AG04450 (cell line): ENCODE data around the gene SEZ6L. TPM values are rescaled to one million over a fixed set of nuclear protein-coding genes. Genes with fewer than 3 reads are reported as not detected.

Source experiments
- CTCF ChIA-PET: fragments of 300-600, 350-600 bp; formaldehyde crosslinking; extraction: SDS; loops from one replicate; lab custom pipeline; 2022; ENCODE audit warnings: antibody characterized with exemption, inconsistent platforms; lab: Charles Lee
- POLR2A ChIA-PET: fragments of 350-600 bp; formaldehyde crosslinking; extraction: SDS; loops from one replicate; lab custom pipeline; 2021; ENCODE audit warnings: antibody characterized with exemption, inconsistent platforms; lab: Yijun Ruan, JAX
- DNase-seq: peaks from one replicate; pipeline ENCODE4 v3.0.0-alpha.2; 2011; ENCODE audit warnings: low read depth, low spot score
- H3K27ac ChIP-seq: one replicate; pipeline ENCODE4 v1.5.1; 2012; ENCODE audit warnings: low read depth, low read length, control low read depth
- H3K27me3 ChIP-seq: one replicate; pipeline ENCODE4 v1.6.0; 2012; ENCODE audit warnings: low read length; ENCODE audit not compliant: control insufficient read depth, insufficient read depth
- H3K4me3 ChIP-seq: 2 replicates; pipeline ENCODE4 v1.5.1; 2011; ENCODE audit warnings: mild to moderate bottlenecking, low read depth, low read length, control low read depth
- H3K9me3 ChIP-seq: 2 replicates; pipeline ENCODE4 v1.5.1; 2012; ENCODE audit warnings: low read length; ENCODE audit not compliant: control insufficient read depth, insufficient read depth
- CTCF ChIP-seq: IDR thresholded peaks from 2 replicates; pipeline ENCODE4 v1.5.1; 2011; ENCODE audit warnings: low read depth, low read length, control low read depth, inconsistent platforms
- polyA plus RNA-seq: library from polyadenylated mRNA; depleted of rRNA; stranded (reverse); fragments of >200 nt; gene quantifications from 2 replicates; pipeline ENCODE4 v1.2.3, GENCODE V29; 2011

The SEZ6L gene
- polyA plus RNA-seq, 1 experiment = not detected

DNA sequence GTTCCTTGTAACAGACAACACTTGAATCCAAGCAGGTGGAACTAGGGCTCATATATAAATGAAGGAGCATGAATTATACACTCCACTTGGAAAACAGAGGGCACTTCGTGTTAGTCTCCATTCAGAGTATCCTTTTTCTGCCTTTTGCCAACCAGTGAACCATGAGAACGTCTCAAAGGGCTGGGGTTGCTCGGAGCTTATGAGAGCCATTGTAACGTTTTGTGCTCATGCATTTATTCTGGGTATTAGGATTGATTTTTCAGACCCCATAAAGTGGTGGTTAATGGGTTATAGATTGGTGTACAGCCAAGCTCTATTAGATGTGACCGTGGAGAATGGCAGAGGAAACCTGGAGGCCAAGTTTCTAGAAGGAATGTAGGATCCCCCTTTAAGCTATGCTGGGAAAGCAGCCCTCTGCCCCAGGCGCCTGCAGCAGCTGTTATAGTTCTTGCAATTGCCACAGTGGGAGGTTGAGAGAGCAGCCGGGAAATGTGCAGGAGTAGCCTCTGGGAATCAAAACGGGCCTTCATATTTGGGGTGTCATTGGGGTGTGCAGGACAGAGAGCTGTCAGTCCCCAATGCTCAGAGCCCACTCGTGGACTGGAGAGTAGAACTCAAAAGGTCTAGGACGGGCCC lies 205.2 kb downstream of the SEZ6L start:
- TF ChIP-seq CTCF = no peak
- ChIA-PET CTCF (interaction anchor here (0.5 to 2.0 kb wide), 5 partner anchors 10 to 287 kb away, joined by 3 to 11 read pairs (median 4); no protein-coding TSS in a partner anchor), POLR2A (no interaction called here)
- Histone ChIP-seq H3K27me3 (peaks cover 13% of the 10 kb centered on the region), H3K9me3 (no peaks in the 10 kb centered on the region), H3K4me3 (no peak overlapping the region), H3K27ac (no peak overlapping the region)
- DNase-seq = no peak

DNA sequence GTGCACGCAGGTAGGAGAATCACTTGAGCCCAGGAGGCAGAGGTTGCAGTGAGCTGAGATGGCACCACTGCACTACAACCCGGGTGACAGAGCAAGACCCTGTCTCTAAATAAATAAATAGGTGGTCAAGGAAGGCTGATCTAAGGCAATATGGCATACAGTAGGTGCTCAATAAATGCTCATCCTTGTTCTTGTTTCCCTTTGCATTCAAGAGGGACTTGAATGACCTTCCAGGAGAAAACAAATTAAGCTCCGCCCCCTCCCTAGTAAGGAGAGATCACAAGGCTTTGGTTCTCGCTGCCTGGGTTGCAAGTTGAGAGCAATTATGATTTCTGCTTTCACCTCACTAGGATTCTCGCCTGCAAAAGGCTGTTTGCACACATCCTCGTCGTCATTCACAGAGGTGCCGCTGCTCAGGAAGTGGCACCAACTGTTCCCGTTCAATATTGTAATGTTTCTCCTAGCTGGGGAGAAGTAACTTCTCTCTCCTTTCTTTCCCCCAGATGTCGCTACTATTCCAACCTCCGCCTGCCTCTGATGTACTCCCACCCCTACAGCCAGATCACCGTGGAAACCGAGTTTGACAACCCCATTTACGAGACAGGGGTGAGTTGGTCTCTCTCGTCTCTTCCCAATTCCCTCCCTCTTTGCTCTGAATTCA lies 208.0 kb downstream of the SEZ6L start:
- CTCF ChIA-PET = interaction anchor here (0.5 to 2.2 kb wide), 4 partner anchors 10 to 927 kb away, joined by 4 to 9 read pairs (median 6); no protein-coding TSS in a partner anchor
- TF ChIP-seq CTCF = no peak

DNA sequence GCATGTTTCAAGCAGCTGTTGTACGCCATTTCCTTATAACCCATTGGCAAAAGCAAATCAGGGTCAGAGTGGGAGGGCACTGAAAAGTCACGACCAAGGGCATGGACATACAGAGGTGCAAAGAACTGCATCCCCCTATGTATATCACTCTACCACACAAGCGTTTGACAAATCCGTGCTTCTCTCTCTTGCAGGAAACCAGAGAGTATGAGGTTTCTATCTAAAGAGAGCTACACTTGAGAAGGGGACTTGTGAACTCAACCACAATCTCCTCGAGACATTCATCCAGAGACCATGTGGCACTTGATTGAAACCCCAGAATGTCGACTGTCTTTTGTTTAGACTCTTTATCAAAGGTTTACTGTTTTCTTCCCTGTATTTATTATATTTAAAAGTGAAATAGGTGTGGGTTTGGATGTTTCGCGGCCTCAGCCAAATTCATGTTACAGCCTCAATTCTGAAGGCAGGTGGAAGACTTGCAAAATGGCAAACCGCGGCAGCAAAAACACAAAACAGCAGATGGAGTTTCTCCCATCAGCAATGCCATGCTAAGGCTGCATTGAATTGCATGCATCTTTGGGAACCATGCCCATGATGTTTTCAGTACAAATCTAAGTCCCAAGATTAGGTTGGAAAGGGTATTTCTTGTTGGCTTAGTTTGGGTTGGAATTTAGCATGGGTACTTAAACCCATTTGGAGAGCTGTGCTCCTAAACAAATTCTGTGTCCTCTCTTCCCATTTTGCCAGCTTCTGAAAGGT lies 211.0 kb downstream of the SEZ6L start:
- DNase-seq = no peak
- Histone ChIP-seq H3K9me3 (no peaks in the 10 kb centered on the region), H3K27me3 (peaks cover 9% of the 10 kb centered on the region), H3K4me3 (no peak overlapping the region), H3K27ac (no peak overlapping the region)
- ChIA-PET CTCF (interaction anchor here (1.0 to 3.9 kb wide), 2 partner anchors 13 to 14 kb away, joined by 3 to 26 read pairs; no protein-coding TSS in a partner anchor), POLR2A (no interaction called here)
- no peak for TF ChIP-seq CTCF

More for the DNA sequence above, 208.0 kb downstream of the SEZ6L start:
- POLR2A ChIA-PET = no interaction called here
- Histone ChIP-seq H3K4me3 (no peak overlapping the region), H3K27ac (no peak overlapping the region), H3K27me3 (peaks cover 13% of the 10 kb centered on the region), H3K9me3 (no peaks in the 10 kb centered on the region)
- no peak for DNase-seq

GRCh38 chr22:26382782-26383181 lies 213.5 kb downstream of the SEZ6L start:
- no peak for TF ChIP-seq CTCF

More at GRCh38 chr22:26382782-26383181, 213.5 kb downstream of the SEZ6L start:
- H3K27ac ChIP-seq = no peak overlapping the region
- no peak for DNase-seq
- H3K4me3 ChIP-seq = no peak overlapping the region
- H3K27me3 ChIP-seq = peaks cover 9% of the 10 kb centered on the region
- ChIA-PET CTCF (interaction anchor here (0.6 to 3.9 kb wide), 4 partner anchors 17 to 282 kb away, joined by 4 to 26 read pairs (median 5); no protein-coding TSS in a partner anchor), POLR2A (no interaction called here)
- no peaks in the 10 kb centered on the region for H3K9me3 ChIP-seq
